H9 (cell line): Measurements from ENCODE around the gene NXPH3. TPM values are rescaled to one million over a fixed set of nuclear protein-coding genes. Genes with fewer than 3 reads are reported as not detected.

ENCODE experiments used
- DNase-seq: peaks from one replicate; pipeline ENCODE4 v3.0.0-alpha.2; 2017
- H2AFZ ChIP-seq: one replicate; pipeline ENCODE4 v1.6.1; 2013; ENCODE audit warnings: mild to moderate bottlenecking, low read length, control low read depth, moderate library complexity
- H2AK5ac ChIP-seq: 2 replicates; pipeline ENCODE4 v1.6.1; 2013; ENCODE audit warnings: low read length, control low read depth, mixed read lengths; ENCODE audit not compliant: insufficient read length
- H2BK120ac ChIP-seq: one replicate; pipeline ENCODE4 v1.6.1; 2013; ENCODE audit warnings: low read depth, mild to moderate bottlenecking, low read length, control low read depth, inconsistent platforms; ENCODE audit not compliant: poor library complexity, severe bottlenecking
- H2BK12ac ChIP-seq: 2 replicates; pipeline ENCODE4 v1.6.1; 2013; ENCODE audit warnings: low read length, control low read depth, mixed read lengths, low read depth; ENCODE audit not compliant: insufficient read length
- H2BK15ac ChIP-seq: 2 replicates; pipeline ENCODE4 v1.6.1; 2013; ENCODE audit warnings: low read depth, low read length, control low read depth
- H2BK20ac ChIP-seq: one replicate; pipeline ENCODE4 v1.6.1; 2013; ENCODE audit warnings: low read depth, mild to moderate bottlenecking, low read length, control low read depth, inconsistent platforms; ENCODE audit not compliant: poor library complexity, severe bottlenecking
- H2BK5ac ChIP-seq: 2 replicates; pipeline ENCODE4 v1.6.1; 2013; ENCODE audit warnings: low read length, control low read depth, mixed read lengths; ENCODE audit not compliant: insufficient read length
- H3K14ac ChIP-seq: 2 replicates; pipeline ENCODE4 v1.6.1; 2013; ENCODE audit warnings: low read length, control low read depth; ENCODE audit not compliant: insufficient read depth
- H3K18ac ChIP-seq: 2 replicates; pipeline ENCODE4 v1.6.1; 2013; ENCODE audit warnings: low read depth, mild to moderate bottlenecking, mixed read lengths, low read length, control low read depth; ENCODE audit not compliant: insufficient read length
- H3K23ac ChIP-seq: 2 replicates; pipeline ENCODE4 v1.6.1; 2013; ENCODE audit warnings: low read length, control low read depth, mixed read lengths, low read depth; ENCODE audit not compliant: insufficient read length
- H3K23me2 ChIP-seq: 2 replicates; pipeline ENCODE4 v1.6.1; 2013; ENCODE audit warnings: low read depth, mild to moderate bottlenecking, mixed read lengths, low read length, control low read depth; ENCODE audit not compliant: insufficient read length, poor library complexity, severe bottlenecking
- H3K27ac ChIP-seq: 2 replicates; pipeline ENCODE4 v1.5.1; 2013; ENCODE audit warnings: low read length, control low read depth, mixed read lengths, low read depth; ENCODE audit not compliant: insufficient read length
- H3K27me3 ChIP-seq: 2 replicates; pipeline ENCODE4 v1.6.1; 2013; ENCODE audit warnings: low read length, control low read depth, inconsistent platforms; ENCODE audit not compliant: insufficient read depth
- H3K4ac ChIP-seq: 2 replicates; pipeline ENCODE4 v1.6.1; 2013; ENCODE audit warnings: low read depth, mild to moderate bottlenecking, control low read depth, inconsistent platforms, low read length, moderate library complexity
- H3K4me1 ChIP-seq: 2 replicates; pipeline ENCODE4 v1.6.1; 2013; ENCODE audit warnings: low read length, control low read depth, inconsistent platforms; ENCODE audit not compliant: insufficient read depth
- H3K4me2 ChIP-seq: 2 replicates; pipeline ENCODE4 v1.6.1; 2013; ENCODE audit warnings: low read length, control low read depth, mixed read lengths; ENCODE audit not compliant: insufficient read length, insufficient read depth
- H3K56ac ChIP-seq: 2 replicates; pipeline ENCODE4 v1.6.1; 2013; ENCODE audit warnings: low read depth, mild to moderate bottlenecking, mixed read lengths, low read length, control low read depth; ENCODE audit not compliant: insufficient read length
- H3K79me1 ChIP-seq: 2 replicates; pipeline ENCODE4 v1.6.1; 2013; ENCODE audit warnings: low read depth, mild to moderate bottlenecking, moderate library complexity, low read length, control low read depth, inconsistent platforms; ENCODE audit not compliant: insufficient read depth, poor library complexity, severe bottlenecking
- H3K79me2 ChIP-seq: 2 replicates; pipeline ENCODE4 v1.6.1; 2013; ENCODE audit warnings: low read length, control low read depth, inconsistent platforms; ENCODE audit not compliant: insufficient read depth
- H3K9ac ChIP-seq: 2 replicates; pipeline ENCODE4 v1.6.1; 2013; ENCODE audit warnings: low read length, control low read depth, mixed read lengths; ENCODE audit not compliant: insufficient read length; ENCODE audit errors: extremely low read depth
- H3K9me3 ChIP-seq: one replicate; pipeline ENCODE4 v1.6.1; 2013; ENCODE audit warnings: low read depth, low read length, inconsistent platforms; ENCODE audit not compliant: control insufficient read depth
- H3T11ph ChIP-seq: one replicate; pipeline ENCODE4 v1.6.1; 2013; ENCODE audit warnings: mild to moderate bottlenecking, low read length, control low read depth, inconsistent platforms
- H4K20me1 ChIP-seq: one replicate; pipeline ENCODE4 v1.6.1; 2013; ENCODE audit not compliant: control insufficient read depth, insufficient read length, insufficient read depth
- H4K5ac ChIP-seq: 2 replicates; pipeline ENCODE4 v1.6.1; 2013; ENCODE audit warnings: low read depth, mild to moderate bottlenecking, mixed read lengths, low read length, control low read depth; ENCODE audit not compliant: insufficient read length
- H4K8ac ChIP-seq: replicated peaks from 2 replicates; pipeline ENCODE4 v1.6.1; 2013; ENCODE audit warnings: low read length, control low read depth, mixed read lengths, low read depth; ENCODE audit not compliant: insufficient read length
- H4K91ac ChIP-seq: 2 replicates; pipeline ENCODE4 v1.6.1; 2013; ENCODE audit warnings: low read depth, mild to moderate bottlenecking, moderate library complexity, mixed read lengths, low read length, control low read depth; ENCODE audit not compliant: insufficient read length
- H3K27ac Mint-ChIP-seq, 3 experiments: 2 replicates in 2 of 3; 3 replicates in 1 of 3; pipeline ENCODE4 v1.8.0; 2020 to 2021; ENCODE audit warnings: mixed read lengths in 3 of 3, mild to moderate bottlenecking in 1 of 3, moderate library complexity in 1 of 3
- H3K27me3 Mint-ChIP-seq: 2 replicates; pipeline ENCODE4 v1.8.0; 2021; ENCODE audit warnings: low read depth, mild to moderate bottlenecking, moderate library complexity, mixed read lengths
- H3K36me3 Mint-ChIP-seq, 3 experiments: 2 replicates in 2 of 3; 3 replicates in 1 of 3; pipeline ENCODE4 v1.8.0; 2020 to 2021; ENCODE audit warnings: low read depth in 3 of 3, mixed read lengths in 3 of 3; ENCODE audit not compliant: insufficient read depth in 1 of 3
- H3K4me1 Mint-ChIP-seq, 2 experiments: 2 replicates each; pipeline ENCODE4 v1.8.0; 2020; ENCODE audit warnings: mixed read lengths in 2 of 2
- H3K4me3 Mint-ChIP-seq, 2 experiments: 2 replicates in 1 of 2; 3 replicates in 1 of 2; pipeline ENCODE4 v1.8.0; 2020 to 2021; ENCODE audit warnings: mild to moderate bottlenecking in 2 of 2, mixed read lengths in 2 of 2, moderate library complexity in 1 of 2
- H3K9me3 Mint-ChIP-seq, 2 experiments: 2 replicates in 1 of 2; 3 replicates in 1 of 2; pipeline ENCODE4 v1.8.0; 2020; ENCODE audit warnings: mild to moderate bottlenecking in 2 of 2, mixed read lengths in 2 of 2, moderate library complexity in 1 of 2
- WGBS: extraction: QIAGEN DNeasy Blood & Tissue Kit; methylation state at CpG from one replicate; pipeline ENCODE4 v1.1.7; 2013; ENCODE audit warnings: missing lambda C conversion rate, low lambda C conversion rate, mixed read lengths; ENCODE audit not compliant: insufficient read length; ENCODE audit errors: extremely low coverage; 5-methylcytosine and 5-hydroxymethylcytosine counted together
- total RNA-seq: library from RNA; stranded (reverse); gene quantifications from 2 replicates; pipeline ENCODE4 v1.2.1, GENCODE V29; 2021
- TF ChIP-seq, protein P1 (sequence below): fragments of 200-600 bp; sonication (generic); conservative IDR thresholded peaks from 3 replicates; pipeline ENCODE4 v1.8.0; 2021; ENCODE audit warnings: antibody characterized with exemption, mild to moderate bottlenecking

NXPH3 gene
- total RNA-seq, 1 experiment from 2014 or later: 1.3 TPM

DNA sequence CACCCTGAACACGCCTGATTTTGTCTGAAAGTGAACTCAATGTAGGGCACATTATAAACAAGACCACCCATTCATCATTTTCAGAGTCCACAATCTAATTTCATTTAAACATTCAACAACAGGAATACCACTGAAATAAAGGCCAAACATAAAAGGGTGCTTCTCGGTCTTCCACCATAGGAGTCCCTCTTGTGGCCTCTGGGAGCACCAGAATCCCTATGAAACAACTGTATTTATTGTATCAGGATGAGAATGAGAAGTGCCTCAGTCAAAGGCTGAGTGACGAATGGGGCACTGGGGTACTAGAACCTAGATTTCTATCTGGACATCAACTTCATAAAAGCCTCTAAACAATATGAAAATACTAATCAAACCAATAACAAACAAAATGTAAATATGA lies 40.4 kb downstream of the NXPH3 start:
- WGBS: no CpG with 5 or more reads among the region's 3 CpGs
- no peak overlapping the region for H4K8ac ChIP-seq
- no peak overlapping the region for H2AK5ac ChIP-seq
- H4K91ac ChIP-seq: no peak overlapping the region
- Mint-ChIP-seq H3K27ac (peak overlapping the region in 1 of 3 experiments; percentile 72; a peak in 2 of 7 replicates), H3K36me3 (peaks cover 11 to 48% (median 47%) of the 10 kb centered on the region in 3 experiments; a peak in 6 of 7 replicates), H3K9me3 (no peaks in the 10 kb centered on the region), H3K27me3 (no peaks in the 10 kb centered on the region), H3K4me3 (no peak overlapping the region), H3K4me1 (no peaks in the 10 kb centered on the region)
- no peak overlapping the region for H4K5ac ChIP-seq
- H2BK5ac ChIP-seq: no peak overlapping the region
- no peak for DNase-seq
- no peak overlapping the region for H3T11ph ChIP-seq
- no peaks in the 10 kb centered on the region for H3K27me3 ChIP-seq
- H3K23ac ChIP-seq: no peak overlapping the region
- H3K4me2 ChIP-seq: no peak overlapping the region
- no peaks in the 10 kb centered on the region for H3K23me2 ChIP-seq
- TF ChIP-seq, protein P1, sequence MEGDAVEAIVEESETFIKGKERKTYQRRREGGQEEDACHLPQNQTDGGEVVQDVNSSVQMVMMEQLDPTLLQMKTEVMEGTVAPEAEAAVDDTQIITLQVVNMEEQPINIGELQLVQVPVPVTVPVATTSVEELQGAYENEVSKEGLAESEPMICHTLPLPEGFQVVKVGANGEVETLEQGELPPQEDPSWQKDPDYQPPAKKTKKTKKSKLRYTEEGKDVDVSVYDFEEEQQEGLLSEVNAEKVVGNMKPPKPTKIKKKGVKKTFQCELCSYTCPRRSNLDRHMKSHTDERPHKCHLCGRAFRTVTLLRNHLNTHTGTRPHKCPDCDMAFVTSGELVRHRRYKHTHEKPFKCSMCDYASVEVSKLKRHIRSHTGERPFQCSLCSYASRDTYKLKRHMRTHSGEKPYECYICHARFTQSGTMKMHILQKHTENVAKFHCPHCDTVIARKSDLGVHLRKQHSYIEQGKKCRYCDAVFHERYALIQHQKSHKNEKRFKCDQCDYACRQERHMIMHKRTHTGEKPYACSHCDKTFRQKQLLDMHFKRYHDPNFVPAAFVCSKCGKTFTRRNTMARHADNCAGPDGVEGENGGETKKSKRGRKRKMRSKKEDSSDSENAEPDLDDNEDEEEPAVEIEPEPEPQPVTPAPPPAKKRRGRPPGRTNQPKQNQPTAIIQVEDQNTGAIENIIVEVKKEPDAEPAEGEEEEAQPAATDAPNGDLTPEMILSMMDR: peak; percentile 41; the same call in 1 of the 3 replicates
- no peaks in the 10 kb centered on the region for H4K20me1 ChIP-seq
- H2AFZ ChIP-seq: no peak overlapping the region
- H3K14ac ChIP-seq: no peak overlapping the region
- H2BK15ac ChIP-seq: no peak overlapping the region
- H3K9ac ChIP-seq: no peak overlapping the region
- H3K9me3 ChIP-seq: no peaks in the 10 kb centered on the region
- H3K79me1 ChIP-seq: peaks cover 6% of the 10 kb centered on the region
- H3K79me2 ChIP-seq: no peaks in the 10 kb centered on the region
- no peaks in the 10 kb centered on the region for H3K4me1 ChIP-seq
- H2BK12ac ChIP-seq: no peak overlapping the region
- no peak overlapping the region for H3K56ac ChIP-seq
- H3K4ac ChIP-seq: no peak overlapping the region
- no peak overlapping the region for H2BK20ac ChIP-seq
- no peak overlapping the region for H3K18ac ChIP-seq
- H2BK120ac ChIP-seq: no peak overlapping the region
- H3K27ac ChIP-seq: no peak overlapping the region
